ENCODE data around the gene USP49.
"Not testable (repeated sequence)": the region's sequence is repeated elsewhere in the genome, so short reads cannot be mapped to it uniquely, and the experiment has no call there.

USP49 gene
- total RNA-seq, result 0.67 to 5.0 (median 3.3) reads per million in 9 experiments

GRCh38 chr6:41895300-41896233 lies at the start of gene USP49:
Gene USP49 (minus strand): TSS chr6:41895375. CDS start chr6:41806983, 88,392 bp downstream.
- H3K9me3 Mint-ChIP-seq, result no peaks in the 10 kb centered on the region

GRCh38 chr6:41943456-41943855 lies 48.3 kb upstream of the USP49 start:
- Mint-ChIP-seq H3K27ac (no peak overlapping the region), H3K4me3 (no peak overlapping the region), H3K36me3 (ENCODE audit: insufficient read depth) (peaks cover 47% of the 10 kb centered on the region), H3K4me1 (ENCODE audit: low read depth in 2 of 2) (peaks cover 41 to 54% of the 10 kb centered on the region in 2 donors), H3K27me3 (no peaks in the 10 kb centered on the region), H3K9me3 (no peaks in the 10 kb centered on the region)
- DNase-seq, result no peak
- ATAC-seq (replicated peaks), result no peak

More at GRCh38 chr6:41895300-41896233, at the start of gene USP49:
- no peaks in the 10 kb centered on the region for H3K27me3 Mint-ChIP-seq
- ATAC-seq (replicated peaks) (peak; percentile 92), DNase-seq (peak; percentile 81 to 87 (median 85))
- H3K27ac Mint-ChIP-seq, result no peak within 1 kb of the TSS
- H3K4me1 Mint-ChIP-seq (ENCODE audit: low read depth in 2 of 2), result peaks cover 9% of the 10 kb centered on the region in 2 donors
- H3K36me3 Mint-ChIP-seq (ENCODE audit: insufficient read depth), result peaks cover 7% of the 10 kb centered on the region
- no peak within 1 kb of the TSS for H3K4me3 Mint-ChIP-seq

- Mint-ChIP-seq H3K4me1 (ENCODE audit: low read depth in 2 of 2) (peaks cover 40 to 56% of the 10 kb centered on the region in 2 donors), H3K27ac (peak overlapping the region in 1 of 2 donors; percentile 94), H3K36me3 (ENCODE audit: insufficient read depth) (peaks cover 47% of the 10 kb centered on the region), H3K4me3 (peak overlapping the region; percentile 96 to 97)
- ATAC-seq (replicated peaks); H3K9me3 Mint-ChIP-seq; DNase-seq; H3K27me3 Mint-ChIP-seq: not testable (repeated sequence)
These were observed 47.7 kb upstream of the USP49 start for GRCh38 chr6:41942882-41943281.

- Mint-ChIP-seq H3K9me3 (no peaks in the 10 kb centered on the region), H3K4me3 (peak overlapping the region; percentile 96 to 97), H3K4me1 (ENCODE audit: low read depth in 2 of 2) (peaks cover 40 to 56% of the 10 kb centered on the region in 2 donors), H3K27ac (peak overlapping the region; percentile 73 to 94), H3K27me3 (no peaks in the 10 kb centered on the region), H3K36me3 (ENCODE audit: insufficient read depth) (peaks cover 53% of the 10 kb centered on the region)
- ATAC-seq (replicated peaks) (peak; percentile 25), DNase-seq (no peak)
These were observed 47.1 kb upstream of the USP49 start for GRCh38 chr6:41942067-41942851.

- H3K4me1 Mint-ChIP-seq (ENCODE audit: low read depth in 2 of 2), result peaks cover 45 to 60% of the 10 kb centered on the region in 2 donors
- DNase-seq, result peak; percentile 71 to 80 (median 79)
- H3K27me3 Mint-ChIP-seq, result no peaks in the 10 kb centered on the region
- peak; percentile 77 for ATAC-seq (replicated peaks)
- H3K36me3 Mint-ChIP-seq (ENCODE audit: insufficient read depth), result peaks cover 58% of the 10 kb centered on the region
- peak within 1 kb of the TSS; percentile 95 for H3K27ac Mint-ChIP-seq
- no peaks in the 10 kb centered on the region for H3K9me3 Mint-ChIP-seq
- peak within 1 kb of the TSS; percentile 96 to 97 for H3K4me3 Mint-ChIP-seq
These were observed 46.3 kb upstream of the USP49 start, which contains the start of gene CCND3 for GRCh38 chr6:41941280-41942066. Gene CCND3 (minus strand): TSS chr6:41941808. CDS start chr6:41941649, 159 bp downstream.

- Mint-ChIP-seq H3K27ac (peak overlapping the region; percentile 95), H3K27me3 (no peaks in the 10 kb centered on the region), H3K4me1 (ENCODE audit: low read depth in 2 of 2) (peaks cover 52 to 63% of the 10 kb centered on the region in 2 donors), H3K4me3 (peak overlapping the region; percentile 96 to 97), H3K9me3 (no peaks in the 10 kb centered on the region), H3K36me3 (ENCODE audit: insufficient read depth) (peaks cover 61% of the 10 kb centered on the region)
- DNase-seq (peak; percentile 34 to 47 (median 37)), ATAC-seq (replicated peaks) (no peak)
These were observed 45.6 kb upstream of the USP49 start for GRCh38 chr6:41940759-41941279.

- Mint-ChIP-seq H3K4me1 (ENCODE audit: low read depth in 2 of 2) (peaks cover 59 to 68% of the 10 kb centered on the region in 2 donors), H3K4me3 (peak overlapping the region; percentile 96 to 97), H3K27me3 (no peaks in the 10 kb centered on the region), H3K9me3 (no peaks in the 10 kb centered on the region), H3K36me3 (ENCODE audit: insufficient read depth) (peaks cover 63% of the 10 kb centered on the region), H3K27ac (peak overlapping the region; percentile 95)
- ATAC-seq (replicated peaks) (no peak), DNase-seq (no peak)
These were observed 44.9 kb upstream of the USP49 start for GRCh38 chr6:41939848-41940758.

GRCh38 chr6:41939176-41939847 lies 44.1 kb upstream of the USP49 start:
- peak overlapping the region; percentile 96 to 97 for H3K4me3 Mint-ChIP-seq
- ATAC-seq (replicated peaks), result no peak
- DNase-seq, result no peak
- peaks cover 67 to 71% of the 10 kb centered on the region in 2 donors for H3K4me1 Mint-ChIP-seq (ENCODE audit: low read depth in 2 of 2)
- peak overlapping the region; percentile 95 for H3K27ac Mint-ChIP-seq
- H3K27me3 Mint-ChIP-seq, result no peaks in the 10 kb centered on the region
- H3K36me3 Mint-ChIP-seq (ENCODE audit: insufficient read depth), result peaks cover 69% of the 10 kb centered on the region
- H3K9me3 Mint-ChIP-seq, result no peaks in the 10 kb centered on the region

- peaks cover 69 to 73% of the 10 kb centered on the region in 2 donors for H3K4me1 Mint-ChIP-seq (ENCODE audit: low read depth in 2 of 2)
These were observed 43.5 kb upstream of the USP49 start for GRCh38 chr6:41938590-41939175.

GRCh38 chr6:41937861-41938574 lies 42.8 kb upstream of the USP49 start:
- H3K27ac Mint-ChIP-seq, result peak overlapping the region; percentile 95
- peak overlapping the region; percentile 96 to 97 for H3K4me3 Mint-ChIP-seq
- ATAC-seq (replicated peaks), result peak; percentile 45
- H3K36me3 Mint-ChIP-seq (ENCODE audit: insufficient read depth), result peaks cover 82% of the 10 kb centered on the region
- peaks cover 71 to 74% of the 10 kb centered on the region in 2 donors for H3K4me1 Mint-ChIP-seq (ENCODE audit: low read depth in 2 of 2)
- H3K27me3 Mint-ChIP-seq, result no peaks in the 10 kb centered on the region
- DNase-seq, result peak; percentile 63 to 70 (median 65)
- no peaks in the 10 kb centered on the region for H3K9me3 Mint-ChIP-seq

More at GRCh38 chr6:41938590-41939175, 43.5 kb upstream of the USP49 start:
- H3K36me3 Mint-ChIP-seq (ENCODE audit: insufficient read depth), result peaks cover 75% of the 10 kb centered on the region
- peak overlapping the region; percentile 95 for H3K27ac Mint-ChIP-seq
- DNase-seq (no peak), ATAC-seq (replicated peaks) (no peak)
- no peaks in the 10 kb centered on the region for H3K9me3 Mint-ChIP-seq
- peak overlapping the region; percentile 96 to 97 for H3K4me3 Mint-ChIP-seq
- H3K27me3 Mint-ChIP-seq, result no peaks in the 10 kb centered on the region

All from effector memory CD8-positive, alpha-beta T cell (primary cell).